Thoracic aorta (tissue), 2 donors: ENCODE results near the gene KLK10. TPM values are rescaled to one million over a fixed set of nuclear protein-coding genes. Genes with fewer than 3 reads are reported as not detected.

Source experiments
- total RNA-seq, 2 donors: library from RNA; depleted of rRNA; stranded (reverse); fragments of >200 nt; gene quantifications; one replicate each; pipeline versions ENCODE4 v1.1.0 to v1.2.3, GENCODE V29; 2016

The KLK10 gene
- total RNA-seq, 2 donors from 2014 or later: not detected

Other genes with a start within 250 kb of the KLK10 start
- gene GPR32, start 249.2 kb downstream of the KLK10 start, total RNA-seq: not detected
- gene ACP4, start 229.3 kb downstream of the KLK10 start, total RNA-seq: not detected
- not detected for gene KLK1, start 195.9 kb downstream of the KLK10 start, total RNA-seq
- not detected for gene KLK15, start 186.1 kb downstream of the KLK10 start, total RNA-seq
- gene KLK3, start 164.8 kb downstream of the KLK10 start, total RNA-seq: not detected
- gene KLK2, start 146.3 kb downstream of the KLK10 start, total RNA-seq: not detected
- gene KLK4, start 108.3 kb downstream of the KLK10 start, total RNA-seq: not detected
- not detected for gene KLK5, start 66.7 kb downstream of the KLK10 start, total RNA-seq
- gene KLK6, start 50.1 kb downstream of the KLK10 start, total RNA-seq: not detected
- gene KLK7, start 35.8 kb downstream of the KLK10 start, total RNA-seq: not detected
- gene KLK8, start 18.1 kb downstream of the KLK10 start, total RNA-seq: not detected
- under 1 TPM in 1 of 2 donors, not detected in 1; 0.85 TPM for gene KLK11, start 6.9 kb upstream of the KLK10 start, total RNA-seq
- not detected for gene KLK12, start 15.3 kb upstream of the KLK10 start, total RNA-seq
- gene KLK13, start 45.4 kb upstream of the KLK10 start, total RNA-seq: not detected
- gene KLK14, start 63.2 kb upstream of the KLK10 start, total RNA-seq: not detected
- 10 to 100 TPM in 1 of 2 donors, 1 to 10 TPM in 1; 4.9 to 12.5 TPM for gene CTU1, start 88.7 kb upstream of the KLK10 start, total RNA-seq
- gene SIGLEC9, start 105.2 kb upstream of the KLK10 start, total RNA-seq: 10 to 100 TPM; 13.1 to 15.2 TPM
- 1 to 10 TPM; 2.4 to 5.9 TPM for gene SIGLEC7, start 122.6 kb upstream of the KLK10 start, total RNA-seq
- gene CD33, start 205.4 kb upstream of the KLK10 start, total RNA-seq: 10 to 100 TPM in 1 of 2 donors, 1 to 10 TPM in 1; 8.1 to 11.7 TPM
- gene SIGLECL1, start 231.4 kb upstream of the KLK10 start, total RNA-seq: not detected